ENCODE data around the gene PPP2R5B.

- TF ChIP-seq CTCF (IDR thresholded peaks at IDR 0.05) (no peak), ZFX (IDR thresholded peaks at IDR 0.05; ENCODE audit: borderline replicate concordance) (no peak)
These were observed 22.8 kb downstream of the PPP2R5B start for GRCh38 chr11:64947208-64947814.

All from 22Rv1 (cell line).